Neural cell (in vitro differentiated cells): ENCODE results near the gene MIGA1.

ENCODE experiments used
- CTCF ChIP-seq: fragments of 450-650 bp; IDR thresholded peaks from 2 replicates; pipeline ENCODE4 v1.5.1; 2014; ENCODE audit warnings: antibody characterized with exemption, mild to moderate bottlenecking, moderate library complexity; ENCODE audit not compliant: poor library complexity, severe bottlenecking
- EZH2 ChIP-seq: fragments of 200-600, 300-800 bp; shearing (Covaris generic), sonication (generic); IDR thresholded peaks from 2 replicates; pipeline ENCODE4 v1.6.1; 2014; ENCODE audit warnings: antibody characterized with exemption, low read length, borderline replicate concordance, mild to moderate bottlenecking; ENCODE audit not compliant: insufficient read depth, poor library complexity, severe bottlenecking
- POLR2AphosphoS5 ChIP-seq: IDR thresholded peaks from 2 replicates; pipeline ENCODE4 v1.6.1; 2012
- REST ChIP-seq: IDR thresholded peaks from 2 replicates; pipeline ENCODE4 v1.6.1; 2012; ENCODE audit warnings: borderline replicate concordance
- SMC3 ChIP-seq: fragments of 450-650 bp; conservative IDR thresholded peaks from 2 replicates; pipeline ENCODE4 v1.6.1; 2014; ENCODE audit warnings: antibody characterized with exemption, mild to moderate bottlenecking, moderate library complexity; ENCODE audit not compliant: poor library complexity
- TAF1 ChIP-seq: IDR thresholded peaks from 2 replicates; pipeline ENCODE4 v1.6.1; 2012; ENCODE audit warnings: low read depth

- no peak for TF ChIP-seq EZH2
- no peak for TF ChIP-seq CTCF
- TF ChIP-seq REST = no peak
- no peak for TF ChIP-seq TAF1
- TF ChIP-seq SMC3 = no peak
- TF ChIP-seq POLR2AphosphoS5 = no peak
Measured at GRCh38 chr1:77888781-77889642, 109.6 kb downstream of the MIGA1 start.
